IMR-90 (cell line): ENCODE results near the gene OR5AL1. TPM values are rescaled to one million over a fixed set of nuclear protein-coding genes. Genes with fewer than 3 reads are reported as not detected.

ENCODE experiments used
- ATAC-seq: fragments of 200-7000 bp; cut with Tn5 transposase; 2 replicates; pipeline ENCODE4 v1.9.1; 2020; ENCODE audit warnings: low read depth, mild to moderate bottlenecking, moderate library complexity
- BruUV-seq: library from RNA; stranded (reverse); fragments of 400-500 nt; replicated peaks from 2 replicates; lab custom pipeline; 2021; lab: Mats Ljungman, UMichigan
- CTCF ChIA-PET: fragments of 300-600 bp; formaldehyde crosslinking; extraction: SDS; loops from one replicate; lab custom pipeline; 2021; ENCODE audit warnings: antibody characterized with exemption; lab: Yijun Ruan, JAX
- POLR2A ChIA-PET: fragments of 300-600 bp; sonication (Branson Sonifier 250); formaldehyde crosslinking; loops from one replicate; lab custom pipeline; 2022; ENCODE audit warnings: antibody characterized with exemption; ENCODE audit not compliant: unreplicated experiment; lab: Charles Lee
- DNase-seq: peaks from one replicate; pipeline ENCODE4 v3.0.0; 2013
- H2AFZ ChIP-seq: replicated peaks from 2 replicates; pipeline ENCODE3; 2013; ENCODE audit warnings: low read length, mild to moderate bottlenecking; ENCODE audit not compliant: poor library complexity
- H2AK5ac ChIP-seq: 2 replicates; pipeline ENCODE4 v1.6.1; 2013; ENCODE audit warnings: low read depth, low read length, inconsistent platforms
- H2AK9ac ChIP-seq: replicated peaks from 2 replicates; pipeline ENCODE3; 2013; ENCODE audit warnings: mild to moderate bottlenecking, low read depth, low read length, moderate library complexity; ENCODE audit not compliant: poor library complexity
- H2BK120ac ChIP-seq: 2 replicates; pipeline ENCODE4 v1.6.1; 2013; ENCODE audit warnings: low read depth, low read length, inconsistent platforms
- H2BK15ac ChIP-seq: 3 replicates; pipeline ENCODE4 v1.6.1; 2013; ENCODE audit warnings: low read depth, low read length, inconsistent platforms
- H2BK20ac ChIP-seq: 2 replicates; pipeline ENCODE4 v1.6.1; 2013; ENCODE audit warnings: low read depth, mild to moderate bottlenecking, inconsistent platforms, low read length, moderate library complexity
- H2BK5ac ChIP-seq: 2 replicates; pipeline ENCODE4 v1.6.1; 2013; ENCODE audit warnings: mild to moderate bottlenecking, low read depth, low read length, inconsistent platforms; ENCODE audit not compliant: poor library complexity, severe bottlenecking
- H3K14ac ChIP-seq: replicated peaks from 2 replicates; pipeline ENCODE4 v1.6.1; 2013; ENCODE audit warnings: low read depth, low read length, inconsistent platforms
- H3K18ac ChIP-seq: 2 replicates; pipeline ENCODE4 v1.6.1; 2013; ENCODE audit warnings: low read depth, low read length, control low read depth
- H3K23ac ChIP-seq: 2 replicates; pipeline ENCODE4 v1.6.1; 2013; ENCODE audit warnings: low read depth, low read length, inconsistent platforms
- H3K27ac ChIP-seq: 2 replicates; pipeline ENCODE4 v1.5.1; 2013; ENCODE audit warnings: mild to moderate bottlenecking, control low read depth, low read length; ENCODE audit not compliant: insufficient read depth
- H3K27me3 ChIP-seq: 2 replicates; pipeline ENCODE4 v1.6.1; 2013; ENCODE audit warnings: low read length; ENCODE audit not compliant: control insufficient read depth, insufficient read depth
- H3K36me3 ChIP-seq: 2 replicates; pipeline ENCODE4 v1.6.1; 2013; ENCODE audit warnings: low read length, mixed read lengths; ENCODE audit not compliant: control insufficient read depth, insufficient read depth
- H3K4ac ChIP-seq: 2 replicates; pipeline ENCODE4 v1.6.1; 2013; ENCODE audit warnings: low read depth, low read length, inconsistent platforms
- H3K4me1 ChIP-seq: 2 replicates; pipeline ENCODE4 v1.6.1; 2013; ENCODE audit warnings: low read length, mixed read lengths; ENCODE audit not compliant: control insufficient read depth, insufficient read depth
- H3K4me2 ChIP-seq: 2 replicates; pipeline ENCODE4 v1.6.1; 2013; ENCODE audit warnings: low read depth, mild to moderate bottlenecking, control low read depth, low read length, moderate library complexity
- H3K4me3 ChIP-seq: 2 replicates; pipeline ENCODE4 v1.5.1; 2013; ENCODE audit warnings: low read depth, mild to moderate bottlenecking, control low read depth, low read length, moderate library complexity; ENCODE audit not compliant: insufficient read depth
- H3K56ac ChIP-seq: 2 replicates; pipeline ENCODE4 v1.6.1; 2013; ENCODE audit warnings: low read length, inconsistent platforms; ENCODE audit not compliant: insufficient read depth; ENCODE audit errors: extremely low read depth
- H3K79me1 ChIP-seq, 2 experiments: 2 replicates each; pipeline ENCODE4 v1.6.1; 2013; ENCODE audit warnings: low read length in 2 of 2, inconsistent platforms in 1 of 2, low read depth in 1 of 2
- H3K9ac ChIP-seq: 2 replicates; pipeline ENCODE4 v1.6.1; 2013; ENCODE audit warnings: low read depth, low read length, control low read depth
- H3K9me1 ChIP-seq: 2 replicates; pipeline ENCODE4 v1.6.1; 2013; ENCODE audit warnings: low read length, inconsistent platforms; ENCODE audit not compliant: insufficient read depth
- H3K9me3 ChIP-seq: 2 replicates; pipeline ENCODE4 v1.6.1; 2013; ENCODE audit warnings: low read length; ENCODE audit not compliant: control insufficient read depth, insufficient read depth
- H4K20me1 ChIP-seq: 2 replicates; pipeline ENCODE4 v1.6.1; 2013; ENCODE audit warnings: low read length, inconsistent platforms; ENCODE audit not compliant: insufficient read depth
- H4K5ac ChIP-seq: 2 replicates; pipeline ENCODE4 v1.6.1; 2013; ENCODE audit warnings: mild to moderate bottlenecking, low read depth, low read length, control low read depth
- H4K8ac ChIP-seq, 2 experiments: 2 replicates each; pipeline ENCODE4 v1.6.1; 2013; ENCODE audit warnings: low read depth in 2 of 2, low read length in 2 of 2, control low read depth in 1 of 2, inconsistent platforms in 1 of 2
- H4K91ac ChIP-seq: 2 replicates; pipeline ENCODE4 v1.6.1; 2013; ENCODE audit warnings: low read depth, low read length, inconsistent platforms; ENCODE audit not compliant: insufficient read depth
- BHLHE40 ChIP-seq: fragments of 150-350 bp; IDR thresholded peaks from 2 replicates; pipeline ENCODE4 v1.6.1; 2016; ENCODE audit warnings: mild to moderate bottlenecking, low read depth, low read length
- CEBPB ChIP-seq: IDR thresholded peaks from 2 replicates; pipeline ENCODE4 v1.6.1; 2012; ENCODE audit warnings: low read depth, low read length, improper control_type of control experiment
- FOS ChIP-seq: fragments of 150-350 bp; IDR thresholded peaks from 2 replicates; pipeline ENCODE4 v1.6.1; 2016; ENCODE audit warnings: low read depth, low read length
- MAFK ChIP-seq: IDR thresholded peaks from 2 replicates; pipeline ENCODE4 v1.6.1; 2012; ENCODE audit warnings: low read depth, low read length, improper control_type of control experiment
- MAZ ChIP-seq: IDR thresholded peaks from 2 replicates; pipeline ENCODE4 v1.6.1; 2012; ENCODE audit warnings: low read depth, mild to moderate bottlenecking, low read length, improper control_type of control experiment, moderate library complexity, borderline replicate concordance
- MXI1 ChIP-seq: IDR thresholded peaks from 2 replicates; pipeline ENCODE4 v1.6.1; 2012; ENCODE audit warnings: low read depth, mild to moderate bottlenecking, low read length, moderate library complexity, borderline replicate concordance
- NFE2L2 ChIP-seq: fragments of 150-350 bp; IDR thresholded peaks from 2 replicates; pipeline ENCODE4 v1.6.1; 2016; ENCODE audit warnings: low read depth, mild to moderate bottlenecking, low read length
- POLR2A ChIP-seq: IDR thresholded peaks from 2 replicates; pipeline ENCODE4 v1.6.1; 2012; ENCODE audit warnings: mild to moderate bottlenecking, low read depth, low read length
- RAD21 ChIP-seq: IDR thresholded peaks from 2 replicates; pipeline ENCODE4 v1.6.1; 2012; ENCODE audit warnings: low read length, improper control_type of control experiment
- RCOR1 ChIP-seq: IDR thresholded peaks from 2 replicates; pipeline ENCODE4 v1.6.1; 2012; ENCODE audit warnings: mild to moderate bottlenecking, low read length, improper control_type of control experiment; ENCODE audit not compliant: insufficient replicate concordance
- SMC3 ChIP-seq: fragments of 150-350 bp; IDR thresholded peaks from 2 replicates; pipeline ENCODE4 v1.6.1; 2016; ENCODE audit warnings: low read depth, mild to moderate bottlenecking, antibody characterized with exemption, low read length, moderate library complexity
- dilution Hi-C: fragments of 300-500 bp; cut with HindIII; formaldehyde crosslinking; loops from one replicate; pipeline ENCODE4 v1.14.3; 2018; ENCODE audit warnings: low sequenced_read_pairs; ENCODE audit not compliant: unreplicated experiment
- in situ Hi-C: fragments of 300-500 bp; cut with MboI; formaldehyde crosslinking; loops from 3 replicates; pipeline ENCODE4 v1.14.3; 2019; ENCODE audit warnings: low sequenced_read_pairs, inconsistent platforms, mixed read lengths
- intact Hi-C: fragments of 100-400 bp; cut with micrococcal nuclease; formaldehyde crosslinking; loops from 2 replicates; pipeline ENCODE4 v1.10.0; 2022
- polyA plus RNA-seq, 3 experiments: library from polyadenylated mRNA; depleted of rRNA; stranded (reverse); fragments of >200 nt; gene quantifications; 2 replicates each; pipeline ENCODE4 v1.2.3, GENCODE V29; 2012; ENCODE audit warnings: low replicate concordance in 1 of 3
- total RNA-seq: library from RNA; depleted of rRNA; stranded (reverse); fragments of >200 nt; gene quantifications from 2 replicates; pipeline ENCODE4 v1.2.3, GENCODE V29; 2012
- TF ChIP-seq, protein P1 (sequence below): fragments of 150-350 bp; IDR thresholded peaks from 2 replicates; pipeline ENCODE4 v1.6.1; 2017; ENCODE audit warnings: mild to moderate bottlenecking, antibody characterized with exemption, low read length, low read depth
- TF ChIP-seq, protein P2 (sequence below): fragments of 150-350 bp; IDR thresholded peaks from 2 replicates; pipeline ENCODE4 v1.6.1; 2016; ENCODE audit warnings: low read depth, mild to moderate bottlenecking, low read length, moderate library complexity, borderline replicate concordance

The OR5AL1 gene
- total and polyA plus RNA-seq, 2 of the 4 experiments (the other 2 are of a cell fraction): not detected

DNA sequence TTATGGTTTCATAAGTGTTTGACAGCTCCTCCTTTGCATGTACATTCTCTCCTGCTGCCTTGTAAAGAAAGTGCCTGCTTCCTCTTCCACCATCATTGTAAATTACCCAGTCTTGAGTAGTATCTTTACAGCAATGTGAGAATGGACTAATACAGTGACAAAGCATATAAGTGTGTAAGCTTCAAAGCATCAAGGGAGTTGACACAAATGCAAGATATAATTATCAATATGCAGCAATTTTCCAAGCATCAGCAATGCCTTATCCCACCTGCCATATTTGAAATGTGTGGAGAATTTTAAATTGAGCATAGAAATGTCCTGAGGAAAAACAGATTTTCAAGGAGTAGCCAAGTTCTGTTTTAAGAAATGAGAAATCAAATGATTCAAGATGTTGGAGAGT lies 1.7 kb upstream of the OR5AL1 start:
- H3K56ac ChIP-seq: no peak overlapping the region
- POLR2A ChIA-PET: no interaction called here
- no peak overlapping the region for H4K91ac ChIP-seq
- in situ Hi-C loops (no loop called here), dilution Hi-C loops (no loop called here), intact Hi-C loops (no loop called here)
- H3K18ac ChIP-seq: no peak overlapping the region
- no peak overlapping the region for H2AK5ac ChIP-seq
- H4K8ac ChIP-seq: no peak overlapping the region
- TF ChIP-seq RCOR1 (no peak), POLR2A (no peak), RAD21 (no peak), MAFK (no peak), NFE2L2 (no peak), SMC3 (no peak), MXI1 (no peak), FOS (no peak), BHLHE40 (no peak), MAZ (no peak), CEBPB (no peak)
- TF ChIP-seq, protein P1, sequence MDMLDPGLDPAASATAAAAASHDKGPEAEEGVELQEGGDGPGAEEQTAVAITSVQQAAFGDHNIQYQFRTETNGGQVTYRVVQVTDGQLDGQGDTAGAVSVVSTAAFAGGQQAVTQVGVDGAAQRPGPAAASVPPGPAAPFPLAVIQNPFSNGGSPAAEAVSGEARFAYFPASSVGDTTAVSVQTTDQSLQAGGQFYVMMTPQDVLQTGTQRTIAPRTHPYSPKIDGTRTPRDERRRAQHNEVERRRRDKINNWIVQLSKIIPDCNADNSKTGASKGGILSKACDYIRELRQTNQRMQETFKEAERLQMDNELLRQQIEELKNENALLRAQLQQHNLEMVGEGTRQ: no peak
- TF ChIP-seq, protein P2, sequence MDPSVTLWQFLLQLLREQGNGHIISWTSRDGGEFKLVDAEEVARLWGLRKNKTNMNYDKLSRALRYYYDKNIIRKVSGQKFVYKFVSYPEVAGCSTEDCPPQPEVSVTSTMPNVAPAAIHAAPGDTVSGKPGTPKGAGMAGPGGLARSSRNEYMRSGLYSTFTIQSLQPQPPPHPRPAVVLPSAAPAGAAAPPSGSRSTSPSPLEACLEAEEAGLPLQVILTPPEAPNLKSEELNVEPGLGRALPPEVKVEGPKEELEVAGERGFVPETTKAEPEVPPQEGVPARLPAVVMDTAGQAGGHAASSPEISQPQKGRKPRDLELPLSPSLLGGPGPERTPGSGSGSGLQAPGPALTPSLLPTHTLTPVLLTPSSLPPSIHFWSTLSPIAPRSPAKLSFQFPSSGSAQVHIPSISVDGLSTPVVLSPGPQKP: no peak
- no peak for ATAC-seq
- H3K27me3 ChIP-seq: no peaks in the 10 kb centered on the region
- no peak overlapping the region for H2AK9ac ChIP-seq
- no peaks in the 10 kb centered on the region for H3K9me1 ChIP-seq
- H3K14ac ChIP-seq: no peak overlapping the region
- no peaks in the 10 kb centered on the region for H3K36me3 ChIP-seq
- no peak overlapping the region for H3K23ac ChIP-seq
- no peak overlapping the region for H2AFZ ChIP-seq
- BruUV-seq: no TSS peak
- no peaks in the 10 kb centered on the region for H4K20me1 ChIP-seq
- H3K4me2 ChIP-seq: no peak overlapping the region
- H3K9ac ChIP-seq: no peak overlapping the region
- H2BK15ac ChIP-seq: no peak overlapping the region
- no peak for DNase-seq
- no peak overlapping the region for H2BK20ac ChIP-seq
- no peaks in the 10 kb centered on the region for H3K79me1 ChIP-seq
- no peaks in the 10 kb centered on the region for H3K9me3 ChIP-seq
- no peak overlapping the region for H3K27ac ChIP-seq
- no peak overlapping the region for H3K4ac ChIP-seq
- no peak overlapping the region for H4K5ac ChIP-seq
- H3K4me3 ChIP-seq: no peak overlapping the region
- H2BK120ac ChIP-seq: no peak overlapping the region
- CTCF ChIA-PET: no interaction called here
- no peaks in the 10 kb centered on the region for H3K4me1 ChIP-seq
- H2BK5ac ChIP-seq: no peak overlapping the region
